HFF-Myc (cell line): ENCODE measurements around the gene NME1.

ENCODE experiments used
- DNase-seq: peaks from one replicate; pipeline ENCODE4 v3.0.0-alpha.2; 2011; ENCODE audit warnings: low read depth; ENCODE audit errors: extremely low read depth
- H3K4me3 ChIP-seq: replicated peaks from 2 replicates; pipeline ENCODE4 v1.5.1; 2011; ENCODE audit warnings: low read depth, mild to moderate bottlenecking, control low read depth, low read length
- CTCF ChIP-seq: IDR thresholded peaks from 2 replicates; pipeline ENCODE4 v1.5.1; 2012; ENCODE audit warnings: mild to moderate bottlenecking, low read depth, low read length, control low read depth; ENCODE audit errors: missing control alignments

Gene NME1

GRCh38 chr17:51184124-51184523 is 30.8 kb downstream of the NME1 start:
- no peak for TF ChIP-seq CTCF
- no peak for DNase-seq

GRCh38 chr17:51185763-51186332 is 32.5 kb downstream of the NME1 start:
- DNase-seq: no peak
- H3K4me3 ChIP-seq: no peak overlapping the region
- TF ChIP-seq CTCF: no peak

More at GRCh38 chr17:51184124-51184523, 30.8 kb downstream of the NME1 start:
- H3K4me3 ChIP-seq: no peak overlapping the region

- DNase-seq: no peak
Measured at GRCh38 chr17:51188271-51188833, 35.0 kb downstream of the NME1 start.

DNA sequence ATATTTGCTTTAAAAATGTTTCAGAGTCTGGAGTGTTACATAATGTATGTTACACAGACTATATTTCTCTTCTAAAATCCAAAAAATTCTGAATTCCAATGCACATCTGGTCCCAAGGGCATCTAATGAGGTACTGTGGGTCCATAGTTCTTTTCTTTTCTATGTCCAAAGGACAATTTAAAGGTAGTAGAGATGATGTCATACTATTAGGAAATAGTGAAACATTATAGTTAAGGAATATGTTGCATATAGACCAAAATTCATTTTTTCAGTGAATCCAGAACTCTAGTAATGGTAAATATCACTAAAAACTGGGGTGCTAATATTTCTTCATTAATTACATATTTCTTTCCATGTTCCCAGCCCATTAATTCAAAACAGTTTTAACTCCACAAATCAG is 35.8 kb downstream of the NME1 start:
- DNase-seq: no peak
- no peak for TF ChIP-seq CTCF
- no peak overlapping the region for H3K4me3 ChIP-seq

More at GRCh38 chr17:51188271-51188833, 35.0 kb downstream of the NME1 start:
- no peak overlapping the region for H3K4me3 ChIP-seq
- no peak for TF ChIP-seq CTCF

DNA sequence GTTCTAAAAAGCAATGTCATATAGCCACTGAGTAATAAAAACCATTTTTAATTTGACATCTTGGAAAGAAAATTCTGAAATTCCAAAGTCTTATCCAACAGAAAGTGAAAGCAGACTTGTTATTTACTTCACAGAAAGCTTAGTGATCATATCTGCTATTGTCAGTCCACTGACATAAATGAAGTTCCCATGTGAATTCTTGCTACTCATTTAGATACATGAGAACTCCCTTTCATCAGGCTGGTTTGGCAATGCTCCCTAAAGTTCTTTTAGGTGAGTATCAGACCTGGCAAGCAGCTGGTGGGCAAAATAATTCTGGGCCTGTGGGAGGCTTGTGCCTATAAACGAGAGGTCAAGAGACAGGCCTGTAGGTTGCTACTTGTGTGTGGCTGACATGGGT is 36.3 kb downstream of the NME1 start:
- no peak for TF ChIP-seq CTCF
- no peak overlapping the region for H3K4me3 ChIP-seq
- DNase-seq: no peak

DNA sequence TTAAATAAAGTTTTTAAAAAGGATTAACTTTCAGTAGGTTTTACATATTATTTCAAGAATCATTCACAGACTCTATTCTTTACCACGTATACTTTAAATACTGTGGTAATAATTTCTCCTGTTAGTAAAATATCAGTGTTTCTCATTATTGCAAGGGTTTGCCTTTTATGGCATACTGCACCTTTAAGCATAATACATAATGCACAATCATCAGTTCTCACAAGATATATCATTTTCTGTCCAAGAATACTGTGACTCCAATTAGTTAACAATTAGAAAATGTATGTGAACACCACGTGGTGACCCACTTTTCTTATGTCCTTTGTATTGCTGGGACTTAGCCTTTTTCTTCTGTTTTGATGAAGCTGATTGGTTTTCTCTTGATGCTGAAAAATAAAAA is 38.5 kb downstream of the NME1 start:
- no peak for DNase-seq
- TF ChIP-seq CTCF: no peak
- no peak overlapping the region for H3K4me3 ChIP-seq

DNA sequence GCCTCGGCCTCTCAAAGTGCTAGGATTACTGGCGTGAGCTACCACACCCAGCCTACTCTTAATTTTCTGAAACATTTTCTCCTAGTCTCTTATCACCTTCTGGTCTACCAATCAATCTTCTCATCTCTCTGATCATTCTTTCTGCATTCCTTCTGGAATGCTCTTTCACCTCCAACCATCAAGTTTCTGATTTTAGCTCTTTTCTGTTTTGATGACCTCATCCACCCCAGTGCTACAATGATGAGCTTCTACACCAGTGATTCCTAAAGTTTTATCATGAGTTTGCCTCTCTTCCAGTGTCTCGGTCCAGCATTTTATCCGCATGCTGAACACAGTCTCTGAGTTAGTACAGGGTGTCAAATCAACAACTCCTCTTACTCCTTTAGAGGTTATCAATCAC is 44.4 kb downstream of the NME1 start:
- DNase-seq: no peak
- no peak for TF ChIP-seq CTCF
- no peak overlapping the region for H3K4me3 ChIP-seq
